C4-2B (cell line): ENCODE data around the gene DHRS7B.

Experiments
- ZFX ChIP-seq: fragments of 450-650 bp; IDR thresholded peaks from 2 replicates; pipeline ENCODE4 v1.6.1; 2017
- TF ChIP-seq, protein P1 (sequence below): fragments of 450-650 bp; conservative IDR thresholded peaks from 2 replicates; pipeline ENCODE4 v1.5.1; 2017; ENCODE audit warnings: mild to moderate bottlenecking

DNA sequence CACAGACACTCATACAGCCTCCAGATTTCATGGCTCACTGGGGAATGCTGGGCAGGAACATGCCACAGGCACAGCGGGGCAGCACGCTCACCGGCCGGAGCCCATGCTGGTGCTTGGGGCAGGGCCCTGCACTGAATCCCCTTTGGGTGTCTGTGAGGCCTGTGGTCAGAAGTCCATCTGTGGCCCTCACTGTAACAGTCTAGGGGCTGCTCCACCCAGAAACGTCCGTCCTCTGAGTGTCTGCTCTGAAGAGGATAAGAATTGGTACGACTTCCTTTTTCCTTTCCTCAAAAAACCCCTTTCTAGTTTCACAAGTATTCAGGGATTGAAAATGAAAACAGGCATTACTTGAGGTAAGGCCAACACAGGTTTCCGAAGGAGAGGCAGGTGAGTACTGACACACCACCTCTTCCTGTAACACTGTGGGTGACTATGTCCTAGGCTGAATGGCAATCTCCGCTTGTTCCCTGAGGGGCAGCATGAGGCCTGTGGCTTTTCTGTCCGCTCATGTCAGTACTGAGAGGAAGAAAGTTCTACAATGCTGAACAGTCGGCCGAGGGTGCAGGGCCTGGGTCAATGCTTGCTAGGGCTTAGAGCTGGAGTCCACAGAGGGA, 44.7 kb downstream of the DHRS7B start:
- TF ChIP-seq, protein P1, sequence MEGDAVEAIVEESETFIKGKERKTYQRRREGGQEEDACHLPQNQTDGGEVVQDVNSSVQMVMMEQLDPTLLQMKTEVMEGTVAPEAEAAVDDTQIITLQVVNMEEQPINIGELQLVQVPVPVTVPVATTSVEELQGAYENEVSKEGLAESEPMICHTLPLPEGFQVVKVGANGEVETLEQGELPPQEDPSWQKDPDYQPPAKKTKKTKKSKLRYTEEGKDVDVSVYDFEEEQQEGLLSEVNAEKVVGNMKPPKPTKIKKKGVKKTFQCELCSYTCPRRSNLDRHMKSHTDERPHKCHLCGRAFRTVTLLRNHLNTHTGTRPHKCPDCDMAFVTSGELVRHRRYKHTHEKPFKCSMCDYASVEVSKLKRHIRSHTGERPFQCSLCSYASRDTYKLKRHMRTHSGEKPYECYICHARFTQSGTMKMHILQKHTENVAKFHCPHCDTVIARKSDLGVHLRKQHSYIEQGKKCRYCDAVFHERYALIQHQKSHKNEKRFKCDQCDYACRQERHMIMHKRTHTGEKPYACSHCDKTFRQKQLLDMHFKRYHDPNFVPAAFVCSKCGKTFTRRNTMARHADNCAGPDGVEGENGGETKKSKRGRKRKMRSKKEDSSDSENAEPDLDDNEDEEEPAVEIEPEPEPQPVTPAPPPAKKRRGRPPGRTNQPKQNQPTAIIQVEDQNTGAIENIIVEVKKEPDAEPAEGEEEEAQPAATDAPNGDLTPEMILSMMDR = no peak
- TF ChIP-seq ZFX = no peak
